Hypothalamus (tissue), 51 donors: ENCODE measurements around the gene TMEM225.
A peak's percentile ranks its signal among the peaks of the same experiment; 100 is the strongest.
"Not testable (repeated sequence)": the region's sequence is repeated elsewhere in the genome, so short reads cannot be mapped to it uniquely, and the experiment has no call there.

Experiments used
- DNase-seq, 51 donors: peaks; one replicate each; lab custom pipeline; 2025; lab: John Stamatoyannopoulos, UW

TMEM225 gene

GRCh38 chr11:123885570-123885969 lies at the start of gene TMEM225:
Gene TMEM225, minus strand, starts transcription at chr11:123885670. Its CDS starts 245 bp downstream, at chr11:123885425.
- DNase-seq = no peak

- DNase-seq = no peak
These were observed 38.6 kb upstream of the TMEM225 start for GRCh38 chr11:123924027-123924426.

- no peak for DNase-seq
These were observed 35.5 kb upstream of the TMEM225 start for GRCh38 chr11:123920943-123921342.

- DNase-seq = peak in 1 of 51 donors; percentile 31
These were observed 20.4 kb upstream of the TMEM225 start for GRCh38 chr11:123905826-123906225.

GRCh38 chr11:123904932-123905331 lies 19.5 kb upstream of the TMEM225 start:
- no peak for DNase-seq

- no peak for DNase-seq
These were observed 18.5 kb upstream of the TMEM225 start for GRCh38 chr11:123903932-123904331.

- no peak for DNase-seq
These were observed 16.4 kb upstream of the TMEM225 start, which contains the start of gene OR8D4 for GRCh38 chr11:123901867-123902266. Gene OR8D4, plus strand, starts transcription at chr11:123902167. Its CDS starts 4,265 bp downstream, at chr11:123906432.

- DNase-seq = no peak
These were observed 14.3 kb upstream of the TMEM225 start for GRCh38 chr11:123899792-123900191.

- no peak for DNase-seq
These were observed 6.6 kb upstream of the TMEM225 start for GRCh38 chr11:123892031-123892430.

GRCh38 chr11:123880912-123881311 lies 4.6 kb downstream of the TMEM225 start:
- no peak for DNase-seq

GRCh38 chr11:123867795-123868194 lies 17.7 kb downstream of the TMEM225 start:
- not testable (repeated sequence) for DNase-seq

- not testable (repeated sequence) for DNase-seq
These were observed 20.2 kb downstream of the TMEM225 start for GRCh38 chr11:123865293-123865692.

- no peak for DNase-seq
These were observed 25.7 kb downstream of the TMEM225 start for GRCh38 chr11:123859731-123860130.

GRCh38 chr11:123856444-123856843 lies 29.0 kb downstream of the TMEM225 start:
- no peak for DNase-seq

GRCh38 chr11:123853038-123853437 lies 32.4 kb downstream of the TMEM225 start:
- DNase-seq = no peak

GRCh38 chr11:123852321-123852720 lies 33.1 kb downstream of the TMEM225 start:
- DNase-seq = no peak

- DNase-seq = no peak
These were observed 34.4 kb downstream of the TMEM225 start for GRCh38 chr11:123851110-123851509.

- DNase-seq = no peak
These were observed 44.3 kb downstream of the TMEM225 start for GRCh38 chr11:123841174-123841573.

GRCh38 chr11:123839131-123839530 lies 46.3 kb downstream of the TMEM225 start:
- no peak for DNase-seq

GRCh38 chr11:123838659-123839058 lies 46.8 kb downstream of the TMEM225 start:
- no peak for DNase-seq

GRCh38 chr11:123838199-123838598 lies 47.3 kb downstream of the TMEM225 start:
- DNase-seq = no peak

- DNase-seq = no peak
These were observed 52.4 kb downstream of the TMEM225 start for GRCh38 chr11:123833095-123833494.
